GM21515 (cell line): ENCODE data around the gene AKAP13.

Source experiments
- ATAC-seq: cut with Tn5 transposase; IDR thresholded peaks from one replicate; pipeline ENCODE4 v1.9.1; 2021; ENCODE audit not compliant: unreplicated experiment

Gene AKAP13

GRCh38 chr15:85750319-85751290 lies 370.2 kb downstream of the AKAP13 start:
- no peak for ATAC-seq

GRCh38 chr15:85751291-85752123 lies 371.1 kb downstream of the AKAP13 start:
- ATAC-seq = no peak

GRCh38 chr15:85752124-85752475 lies 371.7 kb downstream of the AKAP13 start:
- no peak for ATAC-seq

GRCh38 chr15:85752491-85752961 lies 372.1 kb downstream of the AKAP13 start:
- ATAC-seq = no peak

GRCh38 chr15:85753261-85753660 lies 372.9 kb downstream of the AKAP13 start:
- no peak for ATAC-seq

GRCh38 chr15:85753791-85754452 lies 373.5 kb downstream of the AKAP13 start:
- ATAC-seq = no peak

- no peak for ATAC-seq
Measured at GRCh38 chr15:85754989-85755388, 374.6 kb downstream of the AKAP13 start.

GRCh38 chr15:85755471-85755870 lies 375.1 kb downstream of the AKAP13 start:
- ATAC-seq = no peak

- no peak for ATAC-seq
Measured at GRCh38 chr15:85755942-85756341, 375.5 kb downstream of the AKAP13 start.

GRCh38 chr15:85756411-85757072 lies 376.1 kb downstream of the AKAP13 start:
- no peak for ATAC-seq

- no peak for ATAC-seq
Measured at GRCh38 chr15:85757073-85757938, 376.9 kb downstream of the AKAP13 start.

- ATAC-seq = no peak
Measured at GRCh38 chr15:85757939-85758654, 377.7 kb downstream of the AKAP13 start.

GRCh38 chr15:85758655-85758978 lies 378.2 kb downstream of the AKAP13 start:
- no peak for ATAC-seq

- no peak for ATAC-seq
Measured at GRCh38 chr15:85759376-85759775, 379.0 kb downstream of the AKAP13 start.

- ATAC-seq = no peak
Measured at GRCh38 chr15:85760049-85760448, 379.6 kb downstream of the AKAP13 start.

- no peak for ATAC-seq
Measured at GRCh38 chr15:85760531-85761371, 380.3 kb downstream of the AKAP13 start.

- no peak for ATAC-seq
Measured at GRCh38 chr15:85761635-85762034, 381.2 kb downstream of the AKAP13 start.

- no peak for ATAC-seq
Measured at GRCh38 chr15:85762039-85762755, 381.8 kb downstream of the AKAP13 start.
